ENCODE measurements around the gene SLC43A3. TPM values are rescaled to one million over a fixed set of nuclear protein-coding genes. Genes with fewer than 3 reads are reported as not detected.
"Not testable (repeated sequence)": the region's sequence is repeated elsewhere in the genome, so short reads cannot be mapped to it uniquely, and the experiment has no call there.

SLC43A3 gene
- total and polyA plus RNA-seq, 12 donors, result 12.1 to 36.2 (median 19.8) TPM

DNA sequence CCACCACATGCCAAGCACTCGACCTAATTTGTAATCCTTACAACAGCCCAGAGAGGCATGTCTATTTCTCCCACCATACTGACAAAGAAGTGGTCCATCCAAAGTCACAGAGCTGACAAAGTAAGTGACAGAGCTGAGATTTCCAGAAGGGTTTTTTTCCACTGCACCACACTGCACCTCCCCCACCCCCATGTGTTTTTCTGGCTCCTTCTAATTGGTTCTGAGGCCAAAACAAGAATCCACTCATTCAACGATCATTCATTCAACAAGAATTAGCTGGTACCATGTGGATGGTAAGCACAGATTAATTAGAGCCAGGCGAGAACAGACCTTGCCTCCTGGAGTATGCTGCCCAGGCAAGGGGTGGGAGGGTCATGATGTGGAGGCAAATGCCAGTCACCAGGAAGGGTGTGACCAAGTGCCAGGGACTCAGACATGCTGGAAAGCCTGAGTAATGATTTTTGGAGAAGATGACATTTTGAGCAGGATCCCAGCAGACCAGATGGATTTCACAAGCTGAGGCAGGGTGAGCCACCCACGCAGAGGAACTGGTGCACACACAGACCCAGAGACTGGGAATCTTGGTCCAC is 21.6 kb downstream of the SLC43A3 start:
- intact Hi-C loops (cut with DNase I), result loop anchor here in 2 of 10 donors (5.0 kb wide), 2 partner anchors 48 to 53 kb away; no protein-coding TSS in a partner anchor
- ATAC-seq, result peak in 2 of 8 donors; percentile 29 to 52
- TF ChIP-seq, protein P1, sequence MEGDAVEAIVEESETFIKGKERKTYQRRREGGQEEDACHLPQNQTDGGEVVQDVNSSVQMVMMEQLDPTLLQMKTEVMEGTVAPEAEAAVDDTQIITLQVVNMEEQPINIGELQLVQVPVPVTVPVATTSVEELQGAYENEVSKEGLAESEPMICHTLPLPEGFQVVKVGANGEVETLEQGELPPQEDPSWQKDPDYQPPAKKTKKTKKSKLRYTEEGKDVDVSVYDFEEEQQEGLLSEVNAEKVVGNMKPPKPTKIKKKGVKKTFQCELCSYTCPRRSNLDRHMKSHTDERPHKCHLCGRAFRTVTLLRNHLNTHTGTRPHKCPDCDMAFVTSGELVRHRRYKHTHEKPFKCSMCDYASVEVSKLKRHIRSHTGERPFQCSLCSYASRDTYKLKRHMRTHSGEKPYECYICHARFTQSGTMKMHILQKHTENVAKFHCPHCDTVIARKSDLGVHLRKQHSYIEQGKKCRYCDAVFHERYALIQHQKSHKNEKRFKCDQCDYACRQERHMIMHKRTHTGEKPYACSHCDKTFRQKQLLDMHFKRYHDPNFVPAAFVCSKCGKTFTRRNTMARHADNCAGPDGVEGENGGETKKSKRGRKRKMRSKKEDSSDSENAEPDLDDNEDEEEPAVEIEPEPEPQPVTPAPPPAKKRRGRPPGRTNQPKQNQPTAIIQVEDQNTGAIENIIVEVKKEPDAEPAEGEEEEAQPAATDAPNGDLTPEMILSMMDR (IDR thresholded peaks at IDR 0.05), result no peak

DNA sequence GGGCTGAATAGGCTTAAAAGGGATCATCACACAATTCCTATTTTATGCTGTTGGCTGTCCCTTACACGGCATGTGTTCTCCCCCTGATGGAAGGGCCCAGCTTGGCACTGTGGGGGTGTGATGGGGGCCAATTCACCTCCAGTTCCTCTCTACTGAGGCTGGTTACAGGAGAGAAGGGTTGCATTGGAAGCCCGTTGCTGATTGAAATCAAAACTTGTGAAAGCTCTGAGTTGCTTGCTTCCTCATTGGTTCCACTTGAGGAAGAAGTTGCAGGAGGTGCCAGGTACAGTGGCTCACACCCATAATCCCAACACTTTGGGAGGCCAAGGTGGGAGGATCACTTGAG is 23.1 kb downstream of the SLC43A3 start:
- H3K4me1 ChIP-seq, result peaks cover 6 to 36% (median 30%) of the 10 kb centered on the region in 9 donors
- WGBS, 2 donors, result 82 to 87% methylated on average over 2 of the region's 2 CpGs
- no peaks in the 10 kb centered on the region for H3K9me3 ChIP-seq
- no peak overlapping the region for H3K4me3 ChIP-seq
- H3K27me3 ChIP-seq, result no peaks in the 10 kb centered on the region
- no peak for ATAC-seq
- no peak for DNase-seq
- TF ChIP-seq, protein P1 (IDR thresholded peaks at IDR 0.05), result no peak
- intact Hi-C loops (cut with DNase I), result no loop called here
- no peak overlapping the region for H3K27ac ChIP-seq
- H3K36me3 ChIP-seq, result peaks cover 0 to 26% (median 16%) of the 10 kb centered on the region in 9 donors

More for the DNA sequence above, 21.6 kb downstream of the SLC43A3 start:
- Histone ChIP-seq H3K4me3 (no peak overlapping the region), H3K27me3 (no peaks in the 10 kb centered on the region), H3K4me1 (peaks cover 6 to 37% (median 30%) of the 10 kb centered on the region in 9 donors), H3K27ac (peak overlapping the region in 9 of 10 donors; percentile 20 to 82 (median 73)), H3K9me3 (no peaks in the 10 kb centered on the region), H3K36me3 (peaks cover 0 to 42% (median 31%) of the 10 kb centered on the region in 9 donors)
- DNase-seq, result no peak
- WGBS, 2 donors, result 84 to 85% methylated on average over 4 of the region's 4 CpGs

DNA sequence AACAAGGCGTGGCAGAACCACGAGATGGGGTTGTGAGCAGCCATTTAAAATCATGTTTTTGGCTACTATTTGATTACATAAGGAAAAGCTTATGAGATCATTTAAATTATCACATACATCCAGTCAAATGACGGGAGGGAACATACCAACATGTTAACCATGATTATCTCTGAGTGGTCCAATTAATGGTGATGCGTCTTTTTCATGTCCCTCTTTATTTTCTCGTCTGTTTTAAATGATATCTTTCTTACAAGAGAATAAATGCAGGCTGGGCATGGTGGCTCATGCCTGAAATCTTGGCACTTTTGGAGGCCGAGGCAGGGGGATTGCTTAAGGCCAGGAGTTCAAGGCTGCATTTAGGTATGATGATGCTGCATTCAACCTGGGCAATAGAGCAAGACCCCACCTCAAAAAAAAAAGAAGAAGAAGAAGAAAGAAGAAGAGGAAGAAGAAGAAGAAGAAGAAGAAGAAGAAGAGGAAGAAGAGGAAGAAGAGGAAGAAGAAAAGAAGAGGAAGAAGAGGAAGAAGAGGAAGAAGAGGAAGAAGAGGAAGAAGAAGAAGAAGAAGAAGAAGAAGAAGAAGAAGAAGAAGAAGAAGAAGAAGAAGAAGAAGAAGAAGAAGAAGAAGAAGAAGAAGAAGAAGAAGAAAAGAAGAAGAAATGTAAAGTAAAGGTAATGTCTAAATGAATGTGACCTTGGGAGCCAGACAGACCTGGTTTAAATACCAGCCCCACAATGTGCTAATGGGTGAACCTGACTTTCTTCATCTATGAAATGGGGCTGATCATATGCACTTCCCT is 23.7 kb downstream of the SLC43A3 start:
- ATAC-seq; H3K27me3 ChIP-seq; H3K27ac ChIP-seq; intact Hi-C loops (cut with DNase I); H3K9me3 ChIP-seq; H3K4me3 ChIP-seq; DNase-seq: not testable (repeated sequence)
- Histone ChIP-seq H3K4me1 (peaks cover 6 to 34% (median 30%) of the 10 kb centered on the region in 9 donors), H3K36me3 (peaks cover 0 to 20% (median 13%) of the 10 kb centered on the region in 9 donors)
- WGBS, 2 donors, result 82 to 84% methylated on average over 6 of the region's 6 CpGs

DNA sequence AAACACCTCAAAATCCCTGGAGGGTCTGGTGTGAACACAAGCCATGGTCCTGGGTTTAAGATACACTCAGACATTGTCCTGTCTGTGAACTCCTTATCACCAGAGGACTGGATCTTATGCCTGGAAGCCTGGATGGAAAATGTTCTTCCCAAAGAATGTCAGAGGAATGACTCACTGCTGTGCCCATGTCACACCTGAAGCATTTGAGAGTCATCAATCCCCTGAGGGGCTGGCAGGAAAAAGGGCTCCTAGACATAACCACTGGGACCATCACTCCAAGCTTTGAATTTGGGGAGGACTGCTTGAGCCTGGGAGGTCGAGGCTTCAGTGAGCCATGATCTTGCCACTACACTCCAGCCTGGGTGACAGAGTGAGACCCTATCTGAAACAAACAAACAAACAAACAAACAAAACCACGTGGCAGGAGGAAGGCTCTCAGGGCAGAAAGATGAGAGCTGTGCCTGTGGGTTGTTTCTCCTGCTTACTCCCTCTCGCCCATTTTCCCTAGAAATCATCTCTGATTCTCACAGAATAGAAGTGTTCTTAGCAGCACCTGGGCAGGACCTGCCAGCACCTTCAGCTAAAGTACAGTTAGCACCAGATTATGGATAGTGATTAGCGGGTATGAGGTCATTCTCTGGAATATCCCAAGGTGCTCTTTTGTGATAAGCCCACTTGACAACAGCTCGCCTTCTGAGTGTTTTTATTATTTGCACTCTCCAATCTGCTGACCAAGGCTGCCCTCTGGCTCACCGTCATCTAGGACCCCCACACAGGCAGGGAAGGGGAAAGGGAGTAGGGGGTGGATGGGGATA is 24.5 kb downstream of the SLC43A3 start:
- intact Hi-C loops (cut with DNase I), result no loop called here
- TF ChIP-seq, protein P1 (IDR thresholded peaks at IDR 0.05), result no peak
- no peak for DNase-seq
- Histone ChIP-seq H3K27ac (no peak overlapping the region), H3K4me3 (no peak overlapping the region), H3K27me3 (no peaks in the 10 kb centered on the region), H3K9me3 (no peaks in the 10 kb centered on the region), H3K36me3 (peaks cover 0 to 12% (median 5%) of the 10 kb centered on the region in 9 donors), H3K4me1 (peaks cover 6 to 26% (median 21%) of the 10 kb centered on the region in 9 donors)
- no peak for ATAC-seq
- whole genome bisulfite sequencing, 2 donors, result 55 to 57% methylated on average over 6 of the region's 6 CpGs
